HG03457 (cell line): ENCODE measurements around the gene CEMIP.

Experiments used
- ATAC-seq: cut with Tn5 transposase; IDR thresholded peaks from one replicate; pipeline ENCODE4 v1.9.1; 2021; ENCODE audit warnings: moderate number of reproducible peaks; ENCODE audit not compliant: unreplicated experiment

CEMIP gene, protein sequence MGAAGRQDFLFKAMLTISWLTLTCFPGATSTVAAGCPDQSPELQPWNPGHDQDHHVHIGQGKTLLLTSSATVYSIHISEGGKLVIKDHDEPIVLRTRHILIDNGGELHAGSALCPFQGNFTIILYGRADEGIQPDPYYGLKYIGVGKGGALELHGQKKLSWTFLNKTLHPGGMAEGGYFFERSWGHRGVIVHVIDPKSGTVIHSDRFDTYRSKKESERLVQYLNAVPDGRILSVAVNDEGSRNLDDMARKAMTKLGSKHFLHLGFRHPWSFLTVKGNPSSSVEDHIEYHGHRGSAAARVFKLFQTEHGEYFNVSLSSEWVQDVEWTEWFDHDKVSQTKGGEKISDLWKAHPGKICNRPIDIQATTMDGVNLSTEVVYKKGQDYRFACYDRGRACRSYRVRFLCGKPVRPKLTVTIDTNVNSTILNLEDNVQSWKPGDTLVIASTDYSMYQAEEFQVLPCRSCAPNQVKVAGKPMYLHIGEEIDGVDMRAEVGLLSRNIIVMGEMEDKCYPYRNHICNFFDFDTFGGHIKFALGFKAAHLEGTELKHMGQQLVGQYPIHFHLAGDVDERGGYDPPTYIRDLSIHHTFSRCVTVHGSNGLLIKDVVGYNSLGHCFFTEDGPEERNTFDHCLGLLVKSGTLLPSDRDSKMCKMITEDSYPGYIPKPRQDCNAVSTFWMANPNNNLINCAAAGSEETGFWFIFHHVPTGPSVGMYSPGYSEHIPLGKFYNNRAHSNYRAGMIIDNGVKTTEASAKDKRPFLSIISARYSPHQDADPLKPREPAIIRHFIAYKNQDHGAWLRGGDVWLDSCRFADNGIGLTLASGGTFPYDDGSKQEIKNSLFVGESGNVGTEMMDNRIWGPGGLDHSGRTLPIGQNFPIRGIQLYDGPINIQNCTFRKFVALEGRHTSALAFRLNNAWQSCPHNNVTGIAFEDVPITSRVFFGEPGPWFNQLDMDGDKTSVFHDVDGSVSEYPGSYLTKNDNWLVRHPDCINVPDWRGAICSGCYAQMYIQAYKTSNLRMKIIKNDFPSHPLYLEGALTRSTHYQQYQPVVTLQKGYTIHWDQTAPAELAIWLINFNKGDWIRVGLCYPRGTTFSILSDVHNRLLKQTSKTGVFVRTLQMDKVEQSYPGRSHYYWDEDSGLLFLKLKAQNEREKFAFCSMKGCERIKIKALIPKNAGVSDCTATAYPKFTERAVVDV (N-terminal part only)

DNA sequence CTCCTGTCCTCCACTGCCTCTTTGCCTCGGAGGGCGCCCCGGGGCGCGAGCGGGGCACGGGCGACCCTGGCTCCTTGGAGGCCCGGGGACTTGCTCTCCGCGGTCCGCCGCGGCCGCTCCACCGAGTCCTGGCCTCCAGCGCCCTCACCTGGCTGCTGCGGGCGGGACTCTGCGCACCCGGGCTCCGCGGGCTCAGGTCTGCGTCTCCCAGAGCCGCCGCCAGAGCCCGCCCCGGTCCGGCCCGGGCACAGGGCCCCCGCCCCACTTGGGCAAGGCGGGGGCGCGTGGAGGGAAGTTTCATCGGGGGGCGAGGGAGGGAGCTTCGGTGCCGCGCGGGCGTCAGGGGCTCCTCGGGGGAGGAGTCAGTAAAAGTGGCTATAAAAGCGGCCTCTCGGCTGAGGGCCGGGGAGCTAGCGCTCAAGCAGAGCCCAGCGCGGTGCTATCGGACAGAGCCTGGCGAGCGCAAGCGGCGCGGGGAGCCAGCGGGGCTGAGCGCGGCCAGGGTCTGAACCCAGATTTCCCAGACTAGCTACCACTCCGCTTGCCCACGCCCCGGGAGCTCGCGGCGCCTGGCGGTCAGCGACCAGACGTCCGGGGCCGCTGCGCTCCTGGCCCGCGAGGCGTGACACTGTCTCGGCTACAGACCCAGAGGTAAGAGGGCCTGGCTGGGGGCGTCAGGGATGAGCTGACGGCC is at the start of gene CEMIP:
TSS of gene CEMIP (plus strand) at position 407 of the 694 bp plus-strand sequence. CDS start 94,510 bp downstream, outside the sequence.
- no peak for ATAC-seq

DNA sequence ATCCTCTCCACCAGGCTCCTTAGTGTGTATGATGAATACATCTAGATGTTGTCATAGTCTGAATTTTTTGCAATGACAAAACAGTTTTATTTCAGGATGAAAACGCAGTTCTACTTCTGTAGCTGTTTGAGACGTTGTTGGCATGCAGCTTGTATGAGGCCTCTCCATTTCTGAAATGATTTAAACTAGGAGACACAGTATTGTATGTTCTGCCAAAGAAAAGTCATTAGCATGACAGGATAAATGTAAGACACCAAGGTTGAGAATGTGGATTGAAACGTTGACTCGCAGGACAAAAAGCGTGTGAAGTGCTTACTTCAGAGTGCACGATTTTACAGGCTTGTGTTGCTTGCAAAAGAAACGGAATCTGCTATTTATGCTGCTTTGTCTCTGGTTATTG is 48.8 kb upstream of the CEMIP start:
- no peak for ATAC-seq

DNA sequence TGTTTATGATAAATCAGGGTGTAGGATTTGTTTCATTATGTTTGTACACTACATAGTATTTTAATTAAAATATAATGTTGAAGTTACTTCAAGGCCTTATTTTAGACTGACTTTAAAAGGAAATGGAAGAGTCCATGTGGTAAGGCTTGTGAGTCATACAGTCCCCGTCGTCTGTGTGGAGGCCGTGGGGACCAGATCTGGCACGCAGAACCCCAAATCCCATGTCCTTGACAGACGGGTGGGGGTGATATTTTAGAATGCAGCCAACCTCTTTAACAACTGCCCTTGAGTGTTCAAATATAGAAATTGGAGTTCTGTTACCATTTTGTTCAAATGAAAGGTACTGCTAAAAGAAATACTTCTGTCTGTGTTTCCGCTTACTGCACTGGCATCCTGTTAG is 48.2 kb upstream of the CEMIP start:
- no peak for ATAC-seq

DNA sequence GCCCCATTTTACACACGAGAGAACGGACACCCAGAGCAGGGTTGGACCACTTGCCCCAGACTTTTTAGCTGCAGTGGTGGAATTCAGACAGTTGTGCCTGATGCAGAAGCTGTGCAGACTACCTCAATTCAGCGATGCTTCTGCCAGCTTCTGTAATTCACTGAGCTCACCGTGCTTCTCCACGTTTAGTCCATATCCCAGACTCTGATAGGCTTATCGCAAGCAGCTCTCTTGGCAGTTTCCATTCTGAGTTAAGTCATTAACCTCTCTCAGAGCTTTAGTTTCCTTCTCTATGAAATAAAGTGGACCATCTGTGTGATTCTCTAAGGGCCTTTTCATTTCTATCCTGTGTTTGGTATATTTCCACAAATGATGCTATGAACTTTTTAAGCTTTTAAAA is 47.0 kb upstream of the CEMIP start:
- no peak for ATAC-seq

DNA sequence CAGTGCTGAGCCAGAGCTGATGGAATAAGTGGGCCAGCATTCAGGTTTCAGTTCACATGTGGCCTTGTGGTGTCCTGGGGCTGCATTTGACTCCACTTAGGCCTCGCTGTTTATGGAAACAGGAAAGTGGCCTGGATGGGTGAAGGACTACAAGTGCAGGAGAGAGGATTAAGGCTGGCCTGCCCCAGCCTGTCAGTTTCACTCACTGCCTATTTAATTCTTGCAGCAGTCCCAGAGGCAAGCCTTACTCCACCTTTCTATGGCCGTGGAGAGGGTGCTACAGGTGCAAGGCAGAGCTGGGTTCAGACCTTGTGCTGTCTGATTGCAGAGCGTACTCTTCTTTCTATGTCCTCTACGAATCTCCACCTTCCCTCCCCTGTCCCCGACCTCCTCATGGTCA is 46.4 kb upstream of the CEMIP start:
- ATAC-seq, result no peak

DNA sequence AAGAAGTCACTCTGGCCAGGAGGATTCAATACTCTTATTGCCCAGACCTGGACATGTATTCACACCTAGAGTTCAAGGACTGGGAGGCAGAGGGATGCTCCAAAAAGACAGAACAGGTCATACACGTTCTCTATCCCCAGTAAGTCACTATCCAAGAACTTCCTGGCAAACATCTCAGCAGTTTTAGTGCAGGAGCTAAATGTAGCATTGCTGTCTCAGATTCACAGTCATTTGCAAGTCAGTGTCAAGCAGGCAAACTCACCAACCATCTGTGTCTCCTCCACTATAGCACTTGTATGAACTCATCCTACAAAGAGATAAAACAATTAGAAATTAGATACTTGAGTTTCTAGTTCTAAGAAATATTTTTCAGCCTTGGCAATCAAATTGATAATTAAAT is 45.7 kb upstream of the CEMIP start:
- ATAC-seq, result no peak

DNA sequence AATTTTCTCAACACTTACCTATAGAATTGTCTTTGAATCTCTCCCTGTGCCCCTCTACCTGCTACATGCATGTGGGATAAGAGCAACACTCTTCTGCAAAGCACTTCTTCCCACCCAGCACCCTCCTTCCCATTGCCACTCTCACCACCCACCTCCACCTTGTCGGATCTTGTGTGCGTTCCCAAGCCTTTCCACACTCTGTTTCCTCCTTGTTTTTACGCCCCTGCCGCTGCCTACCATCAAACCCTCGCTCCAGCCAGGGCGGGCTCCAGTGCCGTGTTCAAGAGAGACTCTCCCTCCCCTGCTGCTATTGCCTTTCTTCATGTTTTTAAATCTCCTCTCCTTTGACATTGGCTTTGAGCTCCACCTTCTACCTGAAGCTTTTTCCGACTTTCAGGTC is 43.8 kb upstream of the CEMIP start:
- no peak for ATAC-seq

DNA sequence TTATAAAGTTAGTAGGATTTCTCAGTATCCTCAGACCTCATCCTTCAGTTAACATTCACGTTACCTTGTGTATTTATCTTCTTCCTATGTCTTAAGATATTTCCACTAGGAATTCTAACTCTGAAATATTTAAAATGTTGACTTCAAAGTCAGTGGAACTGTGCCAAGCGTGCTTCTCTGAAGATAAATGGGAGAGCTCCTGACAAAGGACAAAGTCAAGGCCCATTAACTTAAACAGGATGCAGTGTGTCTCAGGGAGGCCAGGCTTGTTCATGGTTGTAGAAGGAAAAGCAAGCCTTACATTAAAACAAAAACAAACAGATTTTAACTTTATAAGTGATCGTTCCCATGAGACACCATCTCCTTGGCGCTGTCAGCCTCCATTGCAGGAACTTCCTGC is 42.6 kb upstream of the CEMIP start:
- no peak for ATAC-seq

DNA sequence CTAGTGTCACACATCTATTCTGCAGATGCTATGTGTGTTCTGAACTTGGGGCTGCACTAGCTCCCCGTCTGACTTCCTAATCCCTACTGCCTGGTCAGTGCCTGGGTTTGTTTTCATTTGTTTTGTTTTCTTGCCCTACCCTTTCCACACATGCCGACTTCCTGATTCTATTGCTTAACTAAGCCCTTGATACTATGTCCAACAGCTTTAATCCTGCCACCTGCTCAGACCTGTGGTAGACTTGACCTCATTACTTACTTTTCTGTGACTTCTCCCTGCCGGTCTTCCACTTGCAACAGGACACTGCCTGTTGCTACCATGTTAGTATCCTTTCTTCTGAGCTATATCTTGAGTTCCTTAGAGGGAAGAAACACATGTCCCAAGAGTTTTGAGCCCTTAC is 39.3 kb upstream of the CEMIP start:
- ATAC-seq, result no peak

DNA sequence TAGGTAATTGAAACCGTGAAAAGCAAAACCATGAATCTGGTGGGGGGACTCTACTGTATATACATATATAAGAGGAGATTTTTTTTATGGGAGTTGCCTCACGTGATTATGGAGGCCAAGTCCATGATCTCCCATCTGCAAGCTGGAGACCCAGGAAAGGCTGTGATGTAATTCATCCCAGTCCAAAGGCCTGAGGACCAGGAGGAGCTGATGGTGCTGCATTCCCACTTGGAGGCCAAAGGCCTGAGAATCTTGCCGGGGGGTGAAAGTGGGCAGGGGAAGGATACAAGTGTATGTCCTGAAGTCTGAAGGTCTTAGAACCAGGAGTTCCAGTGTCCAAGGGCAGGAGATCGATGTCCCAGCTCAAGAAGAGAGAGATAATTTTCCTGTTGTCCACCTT is 37.1 kb upstream of the CEMIP start:
- ATAC-seq, result no peak

DNA sequence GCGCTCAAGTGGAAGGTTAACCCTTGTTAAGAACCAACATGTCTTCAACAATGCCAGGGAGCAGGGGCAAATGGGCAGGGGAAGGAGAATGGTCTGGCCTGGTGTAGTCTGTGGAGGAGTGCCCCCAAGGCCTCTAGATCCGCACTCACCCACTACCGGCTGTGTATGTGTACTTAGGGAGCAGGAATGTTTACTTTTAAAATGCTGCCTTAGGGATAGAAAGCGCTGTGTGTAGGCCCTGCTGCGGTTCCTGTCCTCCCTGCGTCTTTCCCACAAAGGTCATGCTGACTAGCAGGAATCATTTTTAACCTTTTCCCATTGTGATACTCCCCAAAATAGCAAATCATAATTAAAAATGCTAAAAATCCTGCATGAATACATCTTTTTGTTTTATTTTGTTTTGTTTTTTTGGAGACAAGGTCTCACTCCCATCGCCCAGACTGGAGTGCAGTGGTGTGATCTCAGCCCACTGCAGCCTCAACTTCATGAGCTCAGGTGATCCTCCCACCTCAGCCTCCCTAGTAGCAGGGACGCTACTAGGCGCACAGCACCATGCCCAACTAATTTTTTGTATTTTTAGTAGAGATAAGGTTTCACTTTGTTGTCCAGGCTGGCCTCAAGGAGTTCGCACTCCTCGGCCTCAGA is 35.9 kb upstream of the CEMIP start:
- no peak for ATAC-seq

DNA sequence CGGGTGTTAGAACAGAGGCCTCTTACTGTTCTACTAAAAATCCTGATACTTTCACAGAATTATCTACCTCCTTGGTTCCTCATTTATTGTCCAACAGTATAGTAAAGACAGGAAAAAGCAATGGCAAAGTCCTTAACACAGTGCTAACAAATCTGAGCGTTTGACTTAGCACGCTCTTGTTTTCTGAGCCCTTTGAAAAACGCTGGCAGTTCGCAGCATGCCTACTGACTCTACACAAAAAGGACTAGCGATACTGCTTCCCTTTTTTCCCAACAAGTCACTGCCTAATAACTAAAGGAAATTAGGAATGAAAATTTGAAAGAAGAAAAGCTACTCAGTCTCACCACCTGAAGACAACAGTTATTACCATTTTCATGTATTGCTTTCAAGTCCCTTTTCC is 34.8 kb upstream of the CEMIP start:
- ATAC-seq, result no peak

DNA sequence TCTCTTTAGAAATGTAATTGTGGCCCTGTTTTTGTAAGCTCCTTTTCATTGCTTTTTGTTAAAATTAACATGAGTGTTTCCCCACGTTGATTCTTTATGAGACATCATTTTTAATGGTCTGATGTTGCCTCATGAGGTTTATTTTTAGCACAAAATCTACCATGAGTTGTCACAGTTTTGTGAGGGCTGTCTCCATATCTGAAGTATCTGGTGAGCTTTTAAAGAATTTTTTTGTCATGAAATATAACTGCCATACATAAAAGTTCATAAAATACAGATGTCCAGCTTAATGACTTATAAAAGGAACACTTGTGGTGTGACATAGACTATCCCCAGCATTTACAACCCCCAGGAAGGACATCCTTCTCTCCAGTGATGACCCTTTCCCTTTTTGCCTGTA is 34.3 kb upstream of the CEMIP start:
- no peak for ATAC-seq

DNA sequence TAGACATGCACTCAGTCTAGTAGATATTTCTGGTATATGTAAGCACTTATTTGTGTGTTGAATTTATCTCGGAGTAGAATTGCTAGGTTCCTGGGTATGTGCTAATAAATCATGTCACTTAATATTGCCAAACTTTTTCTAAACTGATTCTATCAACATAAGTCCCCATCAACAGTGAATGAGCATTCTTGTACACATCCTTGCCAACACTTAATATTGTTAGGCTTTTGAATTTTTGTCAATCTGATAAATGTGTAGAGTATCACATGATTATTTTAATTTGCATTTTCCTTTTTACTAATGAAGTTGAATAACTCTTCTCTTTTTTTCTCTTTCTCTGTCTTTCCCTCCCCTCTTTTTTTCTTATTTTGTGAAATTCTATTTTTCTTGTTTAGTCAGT is 33.3 kb upstream of the CEMIP start:
- ATAC-seq, result no peak

DNA sequence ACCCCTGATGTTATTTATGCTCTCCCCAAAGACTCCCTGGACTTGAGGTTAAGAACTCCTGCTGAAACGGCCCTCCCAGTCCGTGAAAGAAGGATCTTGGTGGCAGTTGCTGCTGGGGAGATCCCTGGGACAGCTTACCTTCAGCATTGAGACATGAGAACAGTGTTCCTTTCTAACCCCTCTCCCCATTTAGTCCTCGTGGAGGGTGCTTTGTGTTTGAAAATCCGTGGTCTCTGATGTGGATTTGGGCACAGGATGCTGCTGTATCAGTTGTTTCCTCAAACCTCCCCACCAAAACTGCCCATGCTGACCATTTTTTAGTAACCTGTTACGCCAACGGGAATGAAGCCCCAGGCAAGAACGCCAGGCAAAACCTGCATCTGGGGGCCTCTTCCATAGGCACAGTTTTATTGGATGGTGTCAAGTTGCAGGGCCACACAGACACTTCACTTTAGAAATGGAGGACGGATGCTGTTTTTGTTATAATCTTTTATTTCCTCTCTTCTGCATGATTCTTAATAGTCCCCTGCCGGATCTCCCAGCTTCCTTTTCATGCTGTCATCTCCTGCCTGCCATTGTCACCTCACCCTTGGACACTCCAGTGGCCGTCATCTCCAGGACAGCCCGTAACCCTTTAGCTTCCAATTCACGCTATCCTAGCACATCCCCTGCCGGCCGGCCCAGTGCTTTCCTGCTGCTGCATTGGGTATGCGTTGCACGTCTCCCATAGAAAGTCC is 31.7 kb upstream of the CEMIP start:
- no peak for ATAC-seq

DNA sequence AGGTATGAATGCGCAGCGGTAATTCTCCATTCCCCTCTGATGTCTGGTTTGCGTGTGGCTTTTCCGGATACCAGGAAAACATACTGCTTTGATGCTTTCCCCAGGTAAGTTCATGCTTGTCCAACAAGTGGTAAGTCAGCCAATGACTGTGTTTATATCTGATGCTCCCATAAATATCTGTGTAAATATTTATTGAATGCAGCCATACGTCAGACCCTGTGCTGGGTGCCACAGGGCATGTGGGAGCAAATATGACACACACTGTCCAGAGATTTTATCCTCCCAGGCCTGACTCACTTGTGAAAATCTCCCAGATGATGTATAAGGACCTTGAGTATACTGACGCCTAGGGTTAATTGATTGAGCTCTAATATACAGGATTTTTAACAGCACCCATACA is 29.6 kb upstream of the CEMIP start:
- ATAC-seq, result no peak

DNA sequence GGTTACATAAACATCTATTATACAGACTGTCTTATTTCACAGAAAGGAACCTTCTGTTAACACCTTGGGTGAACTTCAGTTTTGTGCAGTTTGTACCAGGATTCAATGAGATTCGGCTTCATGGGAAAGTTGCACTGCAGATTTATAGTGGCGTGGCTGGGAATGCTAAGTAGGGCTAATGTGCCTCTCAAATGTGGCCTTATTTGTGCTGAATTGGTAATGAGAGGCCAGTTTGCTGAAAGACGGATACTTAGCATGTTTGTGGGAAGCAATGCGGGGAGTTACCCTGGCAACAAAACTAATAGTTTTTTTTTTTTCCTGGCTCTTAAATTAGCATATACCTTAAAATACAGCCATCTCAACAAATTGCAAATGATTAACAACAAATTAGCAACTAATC is 28.6 kb upstream of the CEMIP start:
- ATAC-seq, result no peak

DNA sequence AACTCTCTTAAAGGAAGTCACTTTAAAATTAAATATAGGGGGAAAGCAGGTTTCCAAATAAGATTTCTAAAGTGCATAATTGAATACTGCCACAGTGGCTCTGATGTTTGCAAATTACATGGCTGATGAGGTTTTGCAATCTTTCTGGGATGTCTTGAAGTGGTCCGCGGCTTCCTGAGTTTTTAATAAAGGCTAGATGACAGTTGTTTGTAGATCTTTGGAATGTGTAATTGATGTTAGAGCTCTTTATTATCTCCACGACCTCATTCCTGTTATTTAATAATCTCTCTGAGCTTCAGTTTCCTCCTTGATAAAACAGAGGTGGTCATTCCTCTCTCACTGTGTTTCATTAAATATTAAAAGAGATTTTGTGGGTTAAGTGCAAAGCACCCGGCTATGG is 27.0 kb upstream of the CEMIP start:
- ATAC-seq, result no peak

DNA sequence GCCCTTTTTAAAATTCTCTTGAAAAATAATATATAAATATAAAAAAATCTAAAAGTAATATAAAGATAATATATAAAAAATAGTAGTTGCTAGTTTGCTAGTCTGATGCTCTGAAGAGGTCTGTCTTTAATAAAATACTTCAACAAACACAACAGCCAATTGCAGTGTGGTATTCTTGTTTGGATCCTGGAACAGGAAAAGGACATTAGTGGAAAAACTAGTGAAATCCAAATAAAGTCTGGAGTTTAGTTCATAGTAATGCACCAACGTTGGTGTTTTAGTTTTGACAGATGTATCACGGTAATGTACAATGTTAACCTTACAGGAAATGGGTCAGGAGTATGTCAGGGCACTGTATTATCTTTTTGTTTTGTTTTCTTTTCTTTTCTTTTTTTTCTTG is 26.0 kb upstream of the CEMIP start:
- no peak for ATAC-seq

DNA sequence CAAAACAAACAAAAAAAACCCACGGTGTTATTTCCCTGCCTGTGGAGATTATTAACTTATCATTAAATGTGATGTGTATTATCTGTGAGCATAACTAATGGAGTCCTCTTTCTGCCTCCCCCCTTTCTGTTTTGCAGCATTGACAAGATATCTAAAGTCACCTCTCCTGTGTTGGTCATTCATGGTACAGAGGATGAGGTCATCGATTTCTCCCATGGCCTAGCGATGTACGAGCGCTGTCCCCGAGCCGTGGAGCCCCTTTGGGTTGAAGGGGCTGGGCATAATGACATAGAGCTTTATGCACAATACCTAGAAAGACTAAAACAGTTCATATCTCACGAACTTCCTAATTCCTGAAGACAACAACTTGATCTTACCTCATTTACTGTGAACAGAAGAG is 25.2 kb upstream of the CEMIP start:
- ATAC-seq, result no peak
